GM12891 (cell line): ENCODE measurements around the gene PHOSPHO2.

Source experiments
- DNase-seq: peaks from one replicate; pipeline ENCODE4 v3.0.0; 2011; ENCODE audit warnings: low spot score; ENCODE audit not compliant: insufficient read length
- FAIRE-seq: peaks from 2 replicates; lab custom pipeline; 2011; peaks lifted over from hg19 to GRCh38; lab: Jason Lieb, UNC
- PAX5 ChIP-seq: IDR thresholded peaks from 2 replicates; pipeline ENCODE4 v1.6.1; 2011; ENCODE audit warnings: low read length, moderate library complexity, mild to moderate bottlenecking; ENCODE audit not compliant: insufficient read depth, severe bottlenecking
- POLR2A ChIP-seq: IDR thresholded peaks from 2 replicates; pipeline ENCODE4 v1.6.1; 2011; ENCODE audit warnings: low read depth, low read length, control low read depth
- POLR2AphosphoS5 ChIP-seq: IDR thresholded peaks from 2 replicates; pipeline ENCODE4 v1.6.1; 2011; ENCODE audit warnings: low read depth, low read length, control low read depth
- POU2F2 ChIP-seq: IDR thresholded peaks from 2 replicates; pipeline ENCODE4 v1.6.1; 2011; ENCODE audit warnings: low read depth, mild to moderate bottlenecking, control low read depth, low read length, moderate library complexity
- SPI1 ChIP-seq: IDR thresholded peaks from 2 replicates; pipeline ENCODE4 v1.6.1; 2011; ENCODE audit warnings: low read depth, low read length, control low read depth
- TAF1 ChIP-seq: IDR thresholded peaks from 2 replicates; pipeline ENCODE4 v1.6.1; 2011; ENCODE audit warnings: low read depth, low read length, control low read depth

PHOSPHO2 gene

DNA sequence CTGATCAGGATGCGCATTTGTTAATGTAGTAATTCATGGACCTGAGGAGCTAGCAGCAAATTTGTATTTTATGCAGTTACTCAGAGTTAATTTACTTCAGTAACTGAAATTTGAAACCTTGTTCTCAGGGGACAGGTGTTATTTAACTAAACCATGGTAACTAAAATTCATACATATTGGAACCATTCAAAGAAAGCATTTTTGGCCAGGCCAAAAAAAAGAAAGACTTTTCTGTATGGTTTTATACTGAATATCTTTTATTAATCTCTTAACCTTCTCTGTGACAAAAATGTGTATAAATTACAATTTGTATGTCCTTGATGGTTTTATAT, 35.0 kb downstream of the PHOSPHO2 start:
- TF ChIP-seq POLR2A (no peak), POU2F2 (no peak), SPI1 (no peak), PAX5 (no peak), POLR2AphosphoS5 (no peak), TAF1 (no peak)
- no peak for DNase-seq
- FAIRE-seq, result no peak

DNA sequence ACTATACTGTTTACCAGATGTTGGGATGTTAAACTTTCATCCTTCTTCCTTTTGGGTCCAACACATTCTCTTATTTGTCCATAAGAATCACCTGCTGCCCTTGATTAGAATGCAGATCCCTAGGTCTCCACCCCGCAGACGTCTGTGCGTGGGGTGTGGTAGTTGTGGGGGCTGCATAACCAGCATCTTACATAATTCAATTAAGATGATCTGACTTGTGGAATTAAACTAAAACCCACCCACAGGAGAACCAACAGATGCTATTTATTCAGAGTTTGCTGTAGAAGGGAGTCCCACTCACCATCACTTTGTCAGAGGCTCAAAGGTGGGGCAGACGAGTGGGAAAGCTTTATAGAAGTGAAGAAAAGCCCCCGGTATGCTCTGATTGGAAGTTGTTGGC, 37.8 kb downstream of the PHOSPHO2 start:
- no peak for DNase-seq
- TF ChIP-seq TAF1 (no peak), POLR2AphosphoS5 (no peak), SPI1 (no peak), PAX5 (no peak), POU2F2 (no peak), POLR2A (no peak)
- no peak for FAIRE-seq

DNA sequence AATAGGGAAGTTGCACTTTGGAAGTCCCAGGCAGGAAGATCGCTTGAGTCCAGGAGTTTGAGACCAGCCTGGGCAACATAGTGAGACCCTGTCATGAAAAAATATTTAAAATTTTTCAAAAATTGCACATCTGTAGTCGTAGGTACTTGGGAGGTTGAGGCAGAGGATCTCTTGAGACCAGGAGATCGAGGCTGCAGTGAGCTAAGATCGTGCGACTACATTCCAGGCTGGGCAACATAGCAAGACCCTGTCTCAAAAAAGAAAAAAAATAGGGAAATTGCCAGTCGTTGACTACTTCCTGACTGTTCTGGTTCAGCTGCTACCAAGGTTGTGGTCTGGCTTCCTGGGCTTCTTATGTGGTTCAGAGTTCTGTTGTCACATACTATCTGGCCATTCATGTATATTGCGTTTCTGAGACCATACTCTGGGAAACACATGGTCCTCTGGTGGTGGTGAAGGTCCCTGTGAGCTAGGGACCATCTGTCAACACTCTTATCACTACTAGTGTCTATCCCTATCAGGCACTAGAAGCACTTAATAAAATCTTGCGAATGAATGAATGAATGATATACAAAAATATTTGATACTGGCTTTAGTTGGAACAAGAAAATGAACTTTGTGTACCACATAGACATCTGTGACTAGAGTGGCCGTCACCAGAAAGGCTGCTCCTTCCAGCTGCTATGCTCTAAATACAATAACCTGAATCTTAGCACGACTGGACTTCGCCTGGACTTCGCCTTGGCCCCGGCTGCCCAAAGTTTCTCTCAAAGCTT, 38.5 kb downstream of the PHOSPHO2 start:
- TF ChIP-seq SPI1 (no peak), POLR2AphosphoS5 (no peak), PAX5 (no peak), TAF1 (no peak), POU2F2 (no peak), POLR2A (no peak)
- FAIRE-seq (peak; percentile 35), DNase-seq (no peak)

GRCh38 chr2:169734169-169734847, 40.0 kb downstream of the PHOSPHO2 start:
- FAIRE-seq, result peak; percentile 78
- peak; percentile 33 for DNase-seq
- no peak for TF ChIP-seq SPI1
- TF ChIP-seq POLR2AphosphoS5, result no peak
- no peak for TF ChIP-seq POU2F2
- TF ChIP-seq POLR2A, result no peak
- no peak for TF ChIP-seq TAF1
- TF ChIP-seq PAX5, result no peak

DNA sequence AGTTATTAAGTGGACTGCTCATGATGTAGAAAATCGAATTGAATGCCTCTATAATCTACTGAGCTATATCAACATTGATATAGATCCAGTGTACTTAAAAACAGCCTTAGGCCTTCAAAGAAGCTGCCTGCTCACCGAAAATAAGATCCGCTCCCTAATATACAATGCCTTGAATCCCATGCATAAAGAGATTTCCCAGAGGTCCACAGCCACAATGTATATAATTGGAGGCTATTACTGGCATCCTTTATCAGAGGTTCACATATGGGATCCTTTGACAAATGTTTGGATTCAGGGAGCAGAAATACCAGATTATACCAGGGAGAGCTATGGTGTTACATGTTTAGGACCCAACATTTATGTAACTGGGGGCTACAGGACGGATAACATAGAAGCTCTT, 41.4 kb downstream of the PHOSPHO2 start:
- no peak for TF ChIP-seq POLR2A
- TF ChIP-seq POLR2AphosphoS5, result no peak
- TF ChIP-seq TAF1, result no peak
- no peak for TF ChIP-seq SPI1
- no peak for TF ChIP-seq POU2F2
- TF ChIP-seq PAX5, result no peak
- no peak for DNase-seq
- no peak for FAIRE-seq

DNA sequence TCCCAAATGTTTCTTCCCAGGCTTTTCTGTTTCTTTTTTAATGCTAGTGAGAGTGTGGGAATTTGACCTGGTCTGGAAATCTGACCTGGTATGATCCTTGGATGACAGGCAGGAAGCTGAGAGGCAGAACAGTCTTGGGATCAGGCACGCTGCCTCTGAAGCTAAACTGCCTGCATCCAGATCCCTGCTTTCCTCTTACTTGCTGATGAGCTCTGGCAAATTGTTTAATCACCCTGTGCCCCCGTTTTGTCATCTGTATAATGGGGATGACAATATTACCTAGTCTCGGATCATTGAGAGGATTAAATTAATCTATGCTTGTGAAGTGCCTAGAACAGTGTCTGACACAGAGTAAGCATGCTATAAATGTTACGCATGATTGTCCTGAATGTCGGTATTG, 42.6 kb downstream of the PHOSPHO2 start:
- no peak for FAIRE-seq
- TF ChIP-seq TAF1 (no peak), SPI1 (no peak)

GRCh38 chr2:169738566-169739229, 44.4 kb downstream of the PHOSPHO2 start:
- FAIRE-seq, result no peak
- no peak for DNase-seq
- no peak for TF ChIP-seq POLR2A
- no peak for TF ChIP-seq TAF1
- no peak for TF ChIP-seq POLR2AphosphoS5
- no peak for TF ChIP-seq PAX5
- TF ChIP-seq POU2F2, result no peak
- TF ChIP-seq SPI1, result no peak

More for the DNA sequence above, 42.6 kb downstream of the PHOSPHO2 start:
- no peak for DNase-seq

DNA sequence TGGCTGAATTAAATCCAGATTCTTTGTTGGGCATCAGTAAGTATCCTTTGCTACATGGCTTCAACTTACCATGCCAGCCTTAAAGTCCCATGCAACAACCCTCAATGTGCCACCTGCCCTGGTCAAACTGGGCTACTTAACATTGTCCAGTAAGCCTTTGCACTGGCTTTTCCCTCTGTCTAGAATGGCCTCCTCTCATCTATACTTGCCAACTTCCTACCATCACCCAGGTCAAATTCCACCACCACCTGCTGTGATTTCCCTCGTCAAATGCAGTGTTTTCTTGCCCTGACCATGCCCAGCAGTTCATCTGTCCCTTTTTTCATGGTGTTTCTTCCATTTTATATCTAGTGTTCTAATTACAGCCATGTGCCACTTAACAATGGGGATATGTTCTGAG, 45.1 kb downstream of the PHOSPHO2 start:
- TF ChIP-seq TAF1, result no peak
- no peak for TF ChIP-seq POLR2AphosphoS5
- TF ChIP-seq PAX5, result no peak
- TF ChIP-seq POU2F2, result no peak
- TF ChIP-seq POLR2A, result no peak
- TF ChIP-seq SPI1, result no peak
- FAIRE-seq (no peak), DNase-seq (no peak)

DNA sequence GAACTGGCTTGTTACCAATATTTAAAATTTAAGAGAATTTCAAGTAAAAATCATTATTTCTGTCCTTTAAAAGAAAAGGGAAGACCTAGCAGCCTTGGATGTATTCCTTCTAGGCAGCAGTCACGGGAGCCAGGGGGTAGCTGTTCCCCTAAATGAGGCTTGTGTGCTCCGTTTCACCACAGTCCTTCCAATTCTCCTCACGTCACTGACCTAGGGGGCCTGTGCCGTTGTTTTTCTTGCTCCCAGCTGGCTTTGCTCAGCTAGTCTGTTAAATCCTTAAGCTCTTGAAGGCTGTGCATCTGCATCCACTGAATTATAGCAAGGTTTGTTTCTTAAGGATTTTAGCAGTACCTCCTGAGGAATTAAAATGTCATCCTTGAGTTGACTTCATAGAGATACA, 49.3 kb downstream of the PHOSPHO2 start:
- no peak for FAIRE-seq
- no peak for DNase-seq
- TF ChIP-seq POLR2A (no peak), POU2F2 (no peak), SPI1 (no peak), TAF1 (no peak), PAX5 (no peak), POLR2AphosphoS5 (no peak)
